H1 (cell line): ENCODE results near the gene MRPL20. TPM values are rescaled to one million over a fixed set of nuclear protein-coding genes. Genes with fewer than 3 reads are reported as not detected.

Source experiments
- GABPA ChIP-seq: IDR thresholded peaks from 2 replicates; pipeline ENCODE4 v1.6.1; 2011; ENCODE audit warnings: mild to moderate bottlenecking, low read length, moderate library complexity, borderline replicate concordance; ENCODE audit not compliant: insufficient read depth
- KDM1A ChIP-seq: fragments of 200-600, 300-600 bp; sonication (generic); IDR thresholded peaks from 2 replicates; pipeline ENCODE4 v1.7.1; 2016; ENCODE audit warnings: mild to moderate bottlenecking, low read length, borderline replicate concordance
- polyA plus RNA-seq, 7 experiments: library from polyadenylated mRNA; depleted of rRNA in 3 of 7; stranded (reverse) in 5 of 7; unstranded in 2 of 7; fragments of >200 nt in 5 of 7; fragments of 200-250 nt in 2 of 7; gene quantifications; 1 replicate in 5 of 7; 2 replicates in 1 of 7; 4 replicates in 1 of 7; pipeline versions ENCODE4 v1.2.1 to v1.2.3, GENCODE V29; 2011 to 2013; ENCODE audit warnings: missing spikeins in 2 of 7, mixed read lengths in 2 of 7
- total RNA-seq: library from RNA; stranded (reverse); fragmentation: NEBNext Ultra II Directional; extraction: Animal tissue kit (Norgen Biotek cat#: 25700); gene quantifications from 2 replicates; pipeline ENCODE4 v1.2.1, GENCODE V29; 2021

The MRPL20 gene
- total and polyA plus RNA-seq, 2 of the 8 experiments (the other 6 are each of a cell fraction or from before 2014, with no cell fraction given), result 126 to 151 TPM

DNA sequence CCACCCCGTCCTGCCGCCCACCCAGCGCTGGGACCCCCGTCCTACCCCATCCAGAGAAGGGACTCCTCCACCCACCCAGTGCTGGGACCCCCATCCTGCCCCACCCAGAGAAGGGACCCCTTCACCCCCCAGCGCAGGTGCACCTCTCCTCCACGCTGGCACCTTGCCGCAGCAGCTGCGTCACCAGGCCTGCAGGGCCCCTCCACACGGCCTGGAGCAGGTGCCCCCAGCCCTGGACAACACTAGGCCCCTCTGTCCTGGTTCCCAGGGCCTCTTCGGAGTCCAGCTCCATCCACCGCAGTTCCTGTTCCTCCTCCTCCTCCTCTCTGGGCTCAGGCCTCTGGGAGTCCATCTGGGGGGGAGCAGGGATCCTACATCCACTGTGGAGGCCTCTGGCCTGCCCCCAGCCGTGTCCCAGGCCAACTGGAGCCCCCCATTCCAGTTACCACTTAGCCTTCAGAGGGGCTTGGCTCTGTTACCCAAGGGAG lies 13.6 kb upstream of the MRPL20 start (continued):
- TF ChIP-seq GABPA (no peak), KDM1A (no peak)
